HepG2 (cell line): ENCODE results near the gene KATNB1. TPM values are rescaled to one million over a fixed set of nuclear protein-coding genes. Genes with fewer than 3 reads are reported as not detected.

Source experiments
- ATAC-seq: fragments of 200-7000 bp; cut with Tn5 transposase; 3 replicates; pipeline ENCODE4 v1.9.1; 2020; ENCODE audit warnings: mild to moderate bottlenecking, moderate library complexity
- BruUV-seq: library from RNA; stranded (reverse); fragments of 400-500 nt; replicated peaks from 2 replicates; lab custom pipeline; 2021; lab: Mats Ljungman, UMichigan
- CTCF ChIA-PET: fragments of 300-600 bp; formaldehyde crosslinking; extraction: SDS; loops from one replicate; lab custom pipeline; 2021; ENCODE audit warnings: low total read pairs, inconsistent platforms, low intra/inter-chr PET ratio; lab: Yijun Ruan, JAX
- POLR2A ChIA-PET: fragments of 350-600 bp; sonication (Branson Sonifier 250); formaldehyde crosslinking; loops from one replicate; lab custom pipeline; 2020; ENCODE audit warnings: antibody characterized with exemption, inconsistent platforms; lab: Yijun Ruan, JAX
- DNase-seq: peaks from one replicate; pipeline ENCODE4 v3.0.0-alpha.2; 2015; ENCODE audit warnings: low spot score
- FAIRE-seq: peaks from 3 replicates; lab custom pipeline; 2011; peaks lifted over from hg19 to GRCh38; lab: Jason Lieb, UNC
- H2AFZ ChIP-seq: one replicate; pipeline ENCODE4 v1.6.1; 2011; ENCODE audit warnings: low read length, inconsistent platforms
- H3K27ac ChIP-seq: fragments of 300-600 bp; 3 replicates; pipeline ENCODE4 v1.8.0; 2011; ENCODE audit warnings: mixed run types, mild to moderate bottlenecking, mixed read lengths, low read length, inconsistent platforms; ENCODE audit not compliant: insufficient read depth; ENCODE audit errors: extremely low read length
- H3K27me3 ChIP-seq, 2 experiments: fragments of 200-600 bp in 1 of 2; 2 replicates in 1 of 2; 3 replicates in 1 of 2; pipeline versions ENCODE4 v1.6.0 to v1.8.0; 2011; ENCODE audit warnings: low read length in 2 of 2, mild to moderate bottlenecking in 2 of 2, moderate library complexity in 2 of 2, inconsistent platforms in 1 of 2; ENCODE audit not compliant: insufficient read depth in 2 of 2, control insufficient read depth in 1 of 2
- H3K36me3 ChIP-seq, 2 experiments: fragments of 200-600 bp in 1 of 2; replicated peaks in 1 of 2; 2 replicates in 1 of 2; 3 replicates in 1 of 2; pipeline versions ENCODE4 v1.5.1 to v1.8.0; 2011; ENCODE audit warnings: low read length in 2 of 2, inconsistent platforms in 1 of 2; ENCODE audit not compliant: insufficient read depth in 2 of 2, control insufficient read depth in 1 of 2
- H3K4me1 ChIP-seq: 2 replicates; pipeline ENCODE4 v1.5.1; 2012; ENCODE audit warnings: low read length, inconsistent platforms; ENCODE audit not compliant: insufficient read depth
- H3K4me2 ChIP-seq: 2 replicates; pipeline ENCODE4 v1.6.0; 2011; ENCODE audit warnings: low read depth, low read length, inconsistent platforms
- H3K4me3 ChIP-seq, 3 experiments: fragments of 200-600 bp in 1 of 3; sonication (generic), shearing (Covaris generic) in 1 of 3; replicated peaks in 1 of 3; 2 replicates each; pipeline ENCODE4 v1.5.1; 2011 to 2016; ENCODE audit warnings: low read length in 3 of 3, inconsistent platforms in 2 of 3, low read depth in 2 of 3, mild to moderate bottlenecking in 2 of 3, control low read depth in 1 of 3, mixed read lengths in 1 of 3; ENCODE audit not compliant: insufficient read depth in 1 of 3
- H3K79me2 ChIP-seq: one replicate; pipeline ENCODE4 v1.6.1; 2011; ENCODE audit warnings: low read length, inconsistent platforms; ENCODE audit not compliant: insufficient read depth
- H3K9ac ChIP-seq: 2 replicates; pipeline ENCODE4 v1.6.0; 2011; ENCODE audit warnings: mild to moderate bottlenecking, low read depth, low read length, inconsistent platforms; ENCODE audit not compliant: insufficient read depth
- H3K9me3 ChIP-seq: 2 replicates; pipeline ENCODE4 v1.5.1; 2012; ENCODE audit warnings: mild to moderate bottlenecking, low read length
- H4K20me1 ChIP-seq: 2 replicates; pipeline ENCODE4 v1.6.0; 2011; ENCODE audit warnings: inconsistent platforms, mild to moderate bottlenecking, low read length, moderate library complexity; ENCODE audit not compliant: insufficient read depth
- AGO1 ChIP-seq: fragments of 200-400 bp; formaldehyde crosslinking; IDR thresholded peaks from 2 replicates; pipeline ENCODE4 v1.6.1; 2017; ENCODE audit warnings: mild to moderate bottlenecking, low read depth, low read length, moderate library complexity; ENCODE audit not compliant: poor library complexity, severe bottlenecking
- DDIT3 ChIP-seq: sonication (generic); formaldehyde crosslinking; IDR thresholded peaks from 2 replicates; pipeline ENCODE4 v1.4.0; 2020; ENCODE audit warnings: mild to moderate bottlenecking, missing genetic modification reagents
- FIP1L1 ChIP-seq: fragments of 200-400 bp; formaldehyde crosslinking; IDR thresholded peaks from 2 replicates; pipeline ENCODE4 v1.6.1; 2018; ENCODE audit warnings: low read depth, mild to moderate bottlenecking, low read length, moderate library complexity, borderline replicate concordance; ENCODE audit not compliant: insufficient read depth
- MED13 ChIP-seq: sonication (generic); formaldehyde crosslinking; IDR thresholded peaks from 2 replicates; pipeline ENCODE4 v1.5.0; 2020; ENCODE audit warnings: missing genetic modification reagents
- PCBP2 ChIP-seq: fragments of 200-400 bp; formaldehyde crosslinking; optimal IDR thresholded peaks from 2 replicates; pipeline ENCODE3; 2018; ENCODE audit warnings: low read length, low read depth; ENCODE audit not compliant: poor library complexity, severe bottlenecking
- RERE ChIP-seq: IDR thresholded peaks from 2 replicates; pipeline ENCODE4 v1.6.1; 2016; ENCODE audit warnings: low read depth, missing genetic modification reagents, missing compliant biosample characterization
- SALL2 ChIP-seq: sonication (generic); formaldehyde crosslinking; IDR thresholded peaks from 2 replicates; pipeline ENCODE4 v1.8.1; 2023; ENCODE audit warnings: mild to moderate bottlenecking, missing genetic modification reagents, inconsistent platforms
- SMC3 ChIP-seq: IDR thresholded peaks from 2 replicates; pipeline ENCODE4 v1.6.1; 2011; ENCODE audit warnings: low read length, improper control_type of control experiment
- SOX6 ChIP-seq, 2 experiments: fragments of 450-650 bp in 1 of 2; sonication (generic) in 1 of 2; formaldehyde crosslinking in 1 of 2; IDR thresholded peaks; 2 replicates each; pipeline versions ENCODE4 v1.4.0 to v1.6.1; 2017 to 2020; ENCODE audit warnings: antibody characterized with exemption in 1 of 2, mild to moderate bottlenecking in 1 of 2, missing genetic modification reagents in 1 of 2
- TBP ChIP-seq: sonication (generic); formaldehyde crosslinking; IDR thresholded peaks from 2 replicates; pipeline ENCODE4 v1.5.0; 2020; ENCODE audit warnings: missing genetic modification reagents
- ZFP41 ChIP-seq: sonication (generic); formaldehyde crosslinking; IDR thresholded peaks from 2 replicates; pipeline ENCODE4 v1.4.0; 2020; ENCODE audit warnings: mild to moderate bottlenecking, missing genetic modification reagents, borderline replicate concordance
- ZKSCAN5 ChIP-seq: sonication (generic); formaldehyde crosslinking; IDR thresholded peaks from 2 replicates; pipeline ENCODE4 v1.5.1; 2020; ENCODE audit warnings: mild to moderate bottlenecking, missing genetic modification reagents
- ZNF263 ChIP-seq: sonication (generic); formaldehyde crosslinking; IDR thresholded peaks from 2 replicates; pipeline ENCODE4 v1.4.0; 2020; ENCODE audit warnings: missing genetic modification reagents
- ZNF275 ChIP-seq: sonication (generic); formaldehyde crosslinking; IDR thresholded peaks from 2 replicates; pipeline ENCODE4 v1.8.0; 2022; ENCODE audit warnings: missing genetic modification reagents, mild to moderate bottlenecking, inconsistent platforms, borderline replicate concordance
- ZNF780A ChIP-seq: sonication (generic); formaldehyde crosslinking; IDR thresholded peaks from 2 replicates; pipeline ENCODE4 v1.8.0; 2022; ENCODE audit warnings: mild to moderate bottlenecking, missing genetic modification reagents, moderate library complexity
- WGBS: methylation state at CpG from one replicate; pipeline ENCODE4 v1.1.6; 2017; ENCODE audit warnings: low lambda C conversion rate; 5-methylcytosine and 5-hydroxymethylcytosine counted together
- in situ Hi-C: cut with HindIII; loops from 2 replicates; pipeline ENCODE4 v1.10.0; 2017; ENCODE audit warnings: low pct_unique_long_range_greater_than_20kb; ENCODE audit not compliant: extremely low pct_ligation_motif_present
- intact Hi-C: fragments of 100-400 bp; cut with micrococcal nuclease; formaldehyde crosslinking; loops from one replicate; pipeline ENCODE4 v1.10.0; 2022; ENCODE audit not compliant: unreplicated experiment
- polyA plus RNA-seq, 8 experiments: library from polyadenylated mRNA; depleted of rRNA in 3 of 8; stranded (reverse) in 7 of 8; unstranded in 1 of 8; fragments of >200 nt; fragmentation: Illumina TruSeq in 4 of 8; extraction: Trizol in 4 of 8; gene quantifications; 2 replicates each; pipeline versions ENCODE4 v1.2.1 to v1.2.3, GENCODE V29; 2011 to 2016; ENCODE audit warnings: low read depth in 4 of 8, missing spikeins in 1 of 8, mixed read lengths in 1 of 8; ENCODE audit not compliant: insufficient read depth in 1 of 8
- total RNA-seq, 5 experiments: library from RNA; depleted of rRNA; stranded (reverse); fragments of >200 nt; fragmentation: Illumina TruSeq; extraction: Trizol; gene quantifications; 2 replicates each; pipeline ENCODE4 v1.2.3, GENCODE V29; 2016; ENCODE audit warnings: low read depth in 1 of 5

Gene KATNB1
- total and polyA plus RNA-seq, 2 of the 13 experiments (the other 11 are each of a cell fraction or from before 2014, with no cell fraction given): 31.5 to 43.5 TPM

- FAIRE-seq (peak; percentile 73), DNase-seq (peak; percentile 79), ATAC-seq (peak; percentile 46)
- BruUV-seq: no TSS peak
- H3K27ac ChIP-seq: peak within 1 kb of the TSS; percentile 73
- POLR2A ChIA-PET: interaction anchor here (0.8 to 12.4 kb wide), 14 partner anchors 8 to 222 kb away, joined by 3 to 141 read pairs (median 6); partner anchors contain the start of genes KATNB1 and ZNF319
- H3K9ac ChIP-seq: peak within 1 kb of the TSS; percentile 80
- H3K4me1 ChIP-seq: peaks cover 83% of the 10 kb centered on the region
- H3K79me2 ChIP-seq: peaks cover 25% of the 10 kb centered on the region
- CTCF ChIA-PET: interaction anchor here (1.4 to 1.8 kb wide), 3 partner anchors 24 to 153 kb away, joined by 3 to 6 read pairs (median 5); no protein-coding TSS in a partner anchor
- peak within 1 kb of the TSS; percentile 77 to 89 (median 82) for H3K4me3 ChIP-seq
- H2AFZ ChIP-seq: no peak within 1 kb of the TSS
- no peaks in the 10 kb centered on the region for H3K27me3 ChIP-seq
- H3K4me2 ChIP-seq: peak within 1 kb of the TSS; percentile 100
- intact Hi-C loops (loop anchor here (2.0 kb wide), 2 partner anchors 60 to 90 kb away; no protein-coding TSS in a partner anchor), in situ Hi-C loops (no loop called here)
- H3K36me3 ChIP-seq: no peaks in the 10 kb centered on the region
- no peaks in the 10 kb centered on the region for H3K9me3 ChIP-seq
- WGBS: under 1% methylated on average over 64 of the region's 78 CpGs
- H4K20me1 ChIP-seq: no peaks in the 10 kb centered on the region; the same call in 1 of the 2 replicates
- TF ChIP-seq PCBP2: no peak
- 0 out of 2 replicates have a peak, but pooled peaks have one; percentile 19 for TF ChIP-seq RERE (CRISPR knock-in tag)
- TF ChIP-seq ZFP41 (CRISPR knock-in tag): peak; percentile 98
- peak; percentile 48 for TF ChIP-seq ZNF263 (CRISPR knock-in tag)
- no peak for TF ChIP-seq SOX6 (IDR thresholded peaks at IDR 0.05)
- TF ChIP-seq SOX6 (CRISPR knock-in tag; IDR thresholded peaks at IDR 0.05): peak; percentile 69
- 0 out of 2 replicates have a peak, but pooled peaks have one; percentile 83 for TF ChIP-seq SALL2 (CRISPR knock-in tag)
- TF ChIP-seq ZKSCAN5 (CRISPR knock-in tag): peak; percentile 39; the same call in 1 of the 2 replicates
- no peak for TF ChIP-seq FIP1L1
- TF ChIP-seq DDIT3 (CRISPR knock-in tag): no peak
- 0 out of 2 replicates have a peak, but pooled peaks have one; percentile 58 for TF ChIP-seq MED13 (CRISPR knock-in tag)
- TF ChIP-seq TBP (CRISPR knock-in tag): no peak
- TF ChIP-seq ZNF780A: peak; percentile 92
- TF ChIP-seq SMC3: no peak
- TF ChIP-seq AGO1: peak; percentile 44
- TF ChIP-seq ZNF275 (CRISPR knock-in tag): no peak; the same call in 1 of the 2 replicates
Observed at GRCh38 chr16:57802341-57803133, 67.0 kb downstream of the KATNB1 start, which contains the start of gene KIFC3. Gene KIFC3 (minus strand): TSS chr16:57802491. CDS start chr16:57798243, 4,248 bp downstream.
